HS-5 (cell line): ENCODE results near the gene UNC119B.

Experiments used
- DNase-seq: peaks from one replicate; pipeline ENCODE4 v3.0.0-alpha.2; 2012; ENCODE audit warnings: low read depth

Gene UNC119B

GRCh38 chr12:120739821-120740613 is 29.8 kb downstream of the UNC119B start:
- no peak for DNase-seq

GRCh38 chr12:120740871-120741270 is 30.6 kb downstream of the UNC119B start:
- DNase-seq: no peak

- DNase-seq: no peak
Measured at GRCh38 chr12:120741476-120742421, 31.5 kb downstream of the UNC119B start.

- no peak for DNase-seq
Measured at GRCh38 chr12:120744922-120745493, 34.8 kb downstream of the UNC119B start.

GRCh38 chr12:120748242-120748641 is 38.0 kb downstream of the UNC119B start:
- DNase-seq: no peak

GRCh38 chr12:120749256-120749655 is 39.0 kb downstream of the UNC119B start:
- no peak for DNase-seq

- no peak for DNase-seq
Measured at GRCh38 chr12:120750806-120751205, 40.5 kb downstream of the UNC119B start.

DNA sequence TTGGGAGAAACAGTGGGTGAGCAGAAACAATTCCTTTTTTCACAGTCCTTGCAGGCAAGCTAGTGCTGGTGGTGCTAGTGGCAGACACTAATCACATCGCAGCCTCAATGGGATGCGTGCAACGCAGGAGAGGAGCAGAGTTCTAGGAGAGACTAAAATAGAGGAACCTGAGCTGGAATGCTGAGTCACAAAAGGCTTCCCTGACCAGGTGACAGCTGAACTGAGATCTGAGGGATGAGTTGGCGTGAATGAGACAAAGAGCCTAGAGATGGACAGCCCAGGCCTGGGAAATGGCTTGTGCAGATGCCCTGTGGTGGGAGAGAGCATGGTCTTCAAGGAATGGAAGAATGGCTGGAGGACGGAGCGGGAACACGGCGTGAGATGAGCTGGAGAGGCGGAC is 41.1 kb downstream of the UNC119B start:
- no peak for DNase-seq

DNA sequence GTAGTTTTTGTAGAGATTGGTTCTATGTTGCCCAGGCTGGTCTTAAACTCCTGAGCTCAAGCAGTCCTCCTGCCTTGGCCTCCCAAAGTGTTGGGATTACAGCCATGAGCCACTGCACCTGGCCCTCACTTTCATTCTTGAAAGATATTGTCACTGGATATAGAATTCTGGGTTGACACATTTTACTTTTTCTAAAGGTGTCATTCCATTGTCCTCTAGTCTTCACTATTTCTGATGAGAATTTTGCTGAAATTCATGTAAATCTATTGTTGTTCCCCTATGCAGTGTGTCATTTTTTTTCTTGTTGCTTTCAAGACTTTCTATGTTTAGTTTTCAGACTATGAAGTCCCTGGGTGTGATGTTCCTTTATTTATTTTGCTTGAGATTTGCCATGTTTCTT is 44.5 kb downstream of the UNC119B start:
- DNase-seq: no peak

GRCh38 chr12:120755269-120755668 is 45.0 kb downstream of the UNC119B start:
- no peak for DNase-seq

GRCh38 chr12:120757226-120757742 is 47.0 kb downstream of the UNC119B start:
- no peak for DNase-seq

DNA sequence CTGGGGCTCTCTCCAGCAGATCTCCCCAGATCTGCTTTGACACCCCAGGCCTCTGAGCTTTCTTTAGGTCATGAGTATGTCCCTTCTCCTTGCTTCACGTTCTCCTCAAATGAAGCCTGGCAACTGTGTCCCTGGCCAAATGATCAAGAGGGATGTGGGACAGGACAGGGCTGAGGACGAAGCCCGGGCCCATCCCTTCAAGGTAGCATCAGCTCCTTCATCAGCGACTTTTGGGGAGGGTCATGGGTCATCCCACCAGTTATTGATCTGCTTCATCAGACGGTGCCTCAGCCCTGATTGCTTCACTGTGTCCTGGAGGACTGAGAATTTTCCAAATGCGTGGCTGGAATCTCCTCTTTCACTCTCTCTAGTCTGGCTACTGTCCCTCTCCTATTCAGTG is 47.7 kb downstream of the UNC119B start:
- DNase-seq: no peak

GRCh38 chr12:120758798-120759590 is 48.7 kb downstream of the UNC119B start:
- DNase-seq: no peak

DNA sequence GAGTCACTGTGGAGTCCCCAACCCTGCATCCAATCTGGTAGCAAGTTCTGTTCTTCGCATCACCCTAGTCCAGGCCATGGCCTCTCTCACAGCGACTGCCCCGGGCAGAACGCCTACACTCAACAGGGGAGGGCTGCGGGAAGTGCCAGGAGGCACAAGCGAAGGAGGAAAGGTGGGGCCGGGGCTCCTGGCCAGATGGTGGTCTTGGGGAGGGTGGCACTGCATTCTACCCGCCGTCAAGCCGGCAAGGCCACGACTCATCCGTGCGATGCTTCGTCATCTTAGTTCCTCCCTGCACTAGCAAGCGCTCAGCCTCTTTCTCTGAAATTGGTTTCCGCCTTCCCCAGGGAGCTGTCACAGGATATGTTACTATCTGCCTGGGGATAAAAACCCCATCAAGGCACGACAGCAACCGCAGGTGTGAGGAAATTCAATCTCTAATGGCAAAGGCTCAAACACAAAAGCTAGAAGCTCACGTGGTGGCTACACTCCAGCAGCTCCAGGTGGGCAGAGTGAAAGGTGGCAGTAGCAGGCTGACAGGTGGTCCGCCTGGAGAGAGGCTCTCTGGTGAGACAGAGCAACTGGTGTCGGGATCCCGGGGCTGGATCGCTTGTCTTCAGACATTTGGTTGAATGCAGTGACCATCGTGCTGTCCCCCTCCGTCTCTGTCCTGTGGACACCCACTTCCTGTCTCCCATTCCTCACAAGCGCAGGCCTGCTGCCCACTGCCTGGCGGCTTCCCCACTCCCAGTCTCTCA is 49.5 kb downstream of the UNC119B start:
- no peak for DNase-seq

DNA sequence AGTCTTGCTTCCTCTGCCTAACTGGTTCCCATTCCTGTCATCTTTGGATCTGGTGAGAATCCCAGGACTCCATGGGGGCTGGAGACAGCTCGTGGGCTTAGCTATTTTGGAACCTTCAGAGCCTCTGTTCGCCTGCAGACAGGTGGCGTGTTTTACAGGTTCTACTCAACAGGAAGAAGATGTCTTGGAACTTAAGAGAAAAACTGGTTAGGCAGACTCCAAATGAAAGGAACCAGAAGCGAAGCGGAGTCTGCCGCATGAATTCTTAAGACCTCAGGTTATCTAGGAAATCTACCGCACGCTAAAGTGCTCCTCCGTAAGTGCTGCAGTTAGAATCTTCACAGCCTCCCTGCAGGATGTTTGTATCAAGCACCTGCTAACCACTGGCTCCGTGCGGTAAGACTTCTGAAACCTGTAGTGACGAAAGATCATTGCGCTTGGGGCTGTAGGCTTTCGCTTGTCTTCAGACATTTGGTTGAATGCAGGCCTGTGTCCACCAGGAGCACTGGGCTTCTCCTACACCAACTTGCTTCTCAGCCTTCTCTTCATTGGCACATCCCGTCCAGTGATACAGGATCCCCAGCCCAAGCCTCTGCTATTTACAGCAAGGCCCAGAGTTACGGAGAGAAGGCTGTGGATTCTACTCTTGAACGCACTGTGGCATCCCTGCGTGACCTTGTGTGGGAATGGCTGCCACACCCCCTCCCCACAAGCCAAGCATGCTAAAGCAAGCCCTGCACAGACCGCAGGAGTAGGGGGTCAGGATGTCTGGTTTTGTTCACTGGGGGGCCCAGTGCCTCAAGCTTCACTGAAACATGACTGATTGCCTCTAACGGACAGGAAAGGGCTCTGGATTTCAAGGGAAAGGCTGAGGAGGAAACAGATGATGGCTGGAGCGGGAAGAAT is 50.3 kb downstream of the UNC119B start:
- no peak for DNase-seq

DNA sequence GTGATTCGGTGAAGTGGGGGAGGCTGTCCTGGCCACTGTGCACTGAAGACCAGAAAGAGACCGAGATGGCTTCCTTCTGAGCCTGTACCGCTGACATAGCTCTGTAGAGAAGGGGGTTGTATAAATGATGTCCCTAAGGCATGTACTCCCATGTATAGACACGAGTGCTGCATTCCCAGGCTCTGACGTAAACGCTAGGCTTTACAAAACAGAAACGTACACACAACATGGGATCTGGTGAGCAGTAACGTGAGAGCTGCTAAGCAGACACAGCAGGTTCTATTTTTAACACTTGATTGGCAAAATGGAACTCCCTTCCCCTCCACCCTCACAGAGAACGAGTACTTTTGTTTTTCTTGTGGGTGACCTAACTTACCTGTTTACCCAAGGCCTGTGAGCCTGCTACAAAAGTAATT is 51.3 kb downstream of the UNC119B start:
- no peak for DNase-seq

DNA sequence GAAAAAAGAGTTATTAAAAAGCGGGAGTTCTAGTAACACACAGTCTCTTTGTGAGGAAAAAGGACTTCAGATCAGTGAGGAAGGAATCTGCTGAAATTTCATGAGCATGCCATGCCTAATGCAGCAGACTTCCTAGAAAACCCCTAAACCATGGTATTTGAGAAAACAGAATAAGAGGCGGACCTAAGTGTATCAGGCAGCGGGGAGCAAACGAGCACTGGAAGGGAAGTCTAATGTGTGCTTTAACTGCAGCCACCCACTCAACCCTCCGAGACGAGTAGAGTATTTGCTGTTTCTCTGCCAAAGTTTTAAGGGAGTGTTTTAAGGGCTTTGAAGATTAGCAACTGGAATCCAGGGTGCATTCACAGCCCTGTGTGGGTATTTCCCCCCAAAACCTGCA is 51.8 kb downstream of the UNC119B start:
- DNase-seq: no peak

DNA sequence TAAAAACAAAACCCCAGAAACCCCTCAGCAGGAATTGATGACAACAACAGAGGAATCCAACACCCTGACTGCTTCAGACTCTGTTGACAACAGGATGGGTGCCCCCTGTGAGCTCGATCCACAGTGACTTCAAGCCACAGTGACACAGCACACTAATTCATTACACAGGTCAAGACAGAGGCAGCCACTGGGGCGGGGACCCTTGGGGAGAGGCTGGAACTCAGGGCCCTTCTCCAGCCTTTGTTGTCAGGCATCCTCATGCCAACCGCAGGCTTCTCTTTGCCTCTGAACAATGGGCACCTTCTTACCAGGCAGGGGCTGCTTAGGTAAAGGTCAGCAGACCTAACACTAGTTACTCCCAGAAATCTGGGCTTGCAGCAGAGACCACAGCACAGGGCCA is 53.0 kb downstream of the UNC119B start:
- DNase-seq: no peak

DNA sequence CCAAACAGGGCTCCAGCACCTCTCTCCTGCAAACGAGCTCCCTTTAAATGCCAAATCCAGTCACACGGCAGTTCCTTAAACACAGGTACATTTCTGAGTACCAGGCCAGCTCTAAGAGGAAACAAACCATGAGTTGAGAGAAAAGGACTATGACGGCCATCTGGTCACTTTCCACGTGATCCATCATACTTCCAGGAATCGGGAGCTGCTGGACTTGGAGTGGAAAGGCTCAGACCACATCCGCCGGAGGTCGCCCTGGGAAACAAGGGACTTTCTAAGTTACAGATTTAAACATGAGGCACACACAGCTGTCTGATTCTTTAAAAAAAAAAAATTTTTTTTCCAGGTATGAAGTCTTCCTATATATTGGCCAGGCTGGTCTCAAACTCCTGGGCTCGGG is 54.6 kb downstream of the UNC119B start:
- DNase-seq: no peak

GRCh38 chr12:120766566-120766965 is 56.3 kb downstream of the UNC119B start:
- DNase-seq: no peak
